HepG2 (cell line): Measurements from ENCODE around the gene MEX3C. TPM values are rescaled to one million over a fixed set of nuclear protein-coding genes. Genes with fewer than 3 reads are reported as not detected.
A peak's percentile ranks its signal among the peaks of the same experiment; 100 is the strongest.

Experiments used
- ATAD3A ChIP-seq: sonication (generic); formaldehyde crosslinking; IDR thresholded peaks from 2 replicates; pipeline ENCODE4 v1.4.0; 2020; ENCODE audit warnings: missing genetic modification reagents
- BCLAF1 ChIP-seq: fragments of 450-650 bp; IDR thresholded peaks from 2 replicates; pipeline ENCODE4 v1.6.1; 2017; ENCODE audit warnings: mild to moderate bottlenecking
- BRCA1 ChIP-seq: sonication (generic); formaldehyde crosslinking; IDR thresholded peaks from 2 replicates; pipeline ENCODE4 v1.4.0; 2020; ENCODE audit warnings: missing genetic modification reagents
- CENPT ChIP-seq: sonication (generic); formaldehyde crosslinking; IDR thresholded peaks from 2 replicates; pipeline ENCODE4 v1.8.0; 2022; ENCODE audit warnings: low read depth, mild to moderate bottlenecking, moderate library complexity, missing genetic modification reagents
- GTF2F1 ChIP-seq: fragments of 150-350 bp; IDR thresholded peaks from 2 replicates; pipeline ENCODE4 v1.6.1; 2014; ENCODE audit warnings: low read length
- HNF1A ChIP-seq, 2 experiments: sonication (generic) in 1 of 2; formaldehyde crosslinking in 1 of 2; IDR thresholded peaks; 2 replicates each; pipeline versions ENCODE4 v1.4.0 to v1.6.1; 2016 to 2020; ENCODE audit warnings: borderline replicate concordance in 1 of 2, low read depth in 1 of 2, mild to moderate bottlenecking in 1 of 2, missing genetic modification reagents in 1 of 2
- NPAS2 ChIP-seq: sonication (generic); formaldehyde crosslinking; IDR thresholded peaks from 2 replicates; pipeline ENCODE4 v1.8.0; 2022; ENCODE audit warnings: mild to moderate bottlenecking, missing genetic modification reagents, borderline replicate concordance
- PLSCR1 ChIP-seq: sonication (generic); formaldehyde crosslinking; IDR thresholded peaks from 2 replicates; pipeline ENCODE4 v1.5.0; 2020; ENCODE audit warnings: missing genetic modification reagents, mild to moderate bottlenecking, borderline replicate concordance
- RCOR2 ChIP-seq: IDR thresholded peaks from 2 replicates; pipeline ENCODE4 v1.6.1; 2016; ENCODE audit warnings: missing biosample characterization, missing genetic modification reagents
- STAG1 ChIP-seq: sonication (generic); formaldehyde crosslinking; IDR thresholded peaks from 2 replicates; pipeline ENCODE4 v1.4.0; 2020; ENCODE audit warnings: missing genetic modification reagents
- TOE1 ChIP-seq: sonication (generic); formaldehyde crosslinking; IDR thresholded peaks from 2 replicates; pipeline ENCODE4 v1.4.0; 2020; ENCODE audit warnings: mild to moderate bottlenecking, missing genetic modification reagents
- ZNF207 ChIP-seq: fragments of 450-650 bp; IDR thresholded peaks from 2 replicates; pipeline ENCODE4 v1.6.1; 2016; ENCODE audit warnings: antibody characterized with exemption, borderline replicate concordance
- ZNF274 ChIP-seq: sonication (generic); formaldehyde crosslinking; IDR thresholded peaks from 2 replicates; pipeline ENCODE4 v1.5.1; 2020; ENCODE audit warnings: mild to moderate bottlenecking, missing genetic modification reagents
- ZNF362 ChIP-seq: sonication (generic); formaldehyde crosslinking; IDR thresholded peaks from 2 replicates; pipeline ENCODE4 v1.4.0; 2020; ENCODE audit warnings: missing genetic modification reagents, mild to moderate bottlenecking, borderline replicate concordance
- ZNF639 ChIP-seq: conservative IDR thresholded peaks from 2 replicates; pipeline ENCODE4 v1.6.1; 2018; ENCODE audit warnings: missing genetic modification reagents
- ZNF644 ChIP-seq: IDR thresholded peaks from 2 replicates; pipeline ENCODE4 v1.6.1; 2016; ENCODE audit warnings: low read depth
- ZNF720 ChIP-seq: sonication (generic); formaldehyde crosslinking; IDR thresholded peaks from 2 replicates; pipeline ENCODE4 v1.4.0; 2020; ENCODE audit warnings: missing genetic modification reagents
- ZNF878 ChIP-seq: sonication (generic); formaldehyde crosslinking; IDR thresholded peaks from 2 replicates; pipeline ENCODE4 v1.8.1; 2023; ENCODE audit warnings: mild to moderate bottlenecking, missing genetic modification reagents, moderate library complexity
- ZSCAN9 ChIP-seq: IDR thresholded peaks from 2 replicates; pipeline ENCODE4 v1.6.1; 2016; ENCODE audit warnings: borderline replicate concordance
- polyA plus RNA-seq, 8 experiments: library from polyadenylated mRNA; depleted of rRNA in 3 of 8; stranded (reverse) in 7 of 8; unstranded in 1 of 8; fragments of >200 nt; fragmentation: Illumina TruSeq in 4 of 8; extraction: Trizol in 4 of 8; gene quantifications; 2 replicates each; pipeline versions ENCODE4 v1.2.1 to v1.2.3, GENCODE V29; 2011 to 2016; ENCODE audit warnings: low read depth in 4 of 8, missing spikeins in 1 of 8, mixed read lengths in 1 of 8; ENCODE audit not compliant: insufficient read depth in 1 of 8
- total RNA-seq, 5 experiments: library from RNA; depleted of rRNA; stranded (reverse); fragments of >200 nt; fragmentation: Illumina TruSeq; extraction: Trizol; gene quantifications; 2 replicates each; pipeline ENCODE4 v1.2.3, GENCODE V29; 2016; ENCODE audit warnings: low read depth in 1 of 5

MEX3C gene
- total and polyA plus RNA-seq, 2 of the 13 experiments (the other 11 are each of a cell fraction or from before 2014, with no cell fraction given), result 34.8 to 36.4 TPM

- TF ChIP-seq CENPT (CRISPR knock-in tag) (no peak), RCOR2 (CRISPR knock-in tag) (no peak), NPAS2 (CRISPR knock-in tag) (no peak), ZNF878 (CRISPR knock-in tag) (peak; percentile 71; the same call in 1 of the 2 replicates), ZNF720 (CRISPR knock-in tag) (no peak), HNF1A (IDR thresholded peaks at IDR 0.05; ENCODE audit: low read depth) (no peak), HNF1A (CRISPR knock-in tag; IDR thresholded peaks at IDR 0.05; ENCODE audit: borderline replicate concordance) (peak; percentile 27; the same call in 1 of the 2 replicates), ZNF274 (CRISPR knock-in tag) (peak; percentile 78; the same call in 1 of the 2 replicates), ZSCAN9 (CRISPR knock-in tag) (peak; percentile 90), GTF2F1 (no peak), STAG1 (CRISPR knock-in tag) (no peak), ZNF207 (no peak), BRCA1 (CRISPR knock-in tag) (no peak), PLSCR1 (no peak), TOE1 (no peak; the same call in 1 of the 2 replicates), BCLAF1 (no peak), ATAD3A (CRISPR knock-in tag) (no peak), ZNF644 (CRISPR knock-in tag) (no peak), ZNF362 (CRISPR knock-in tag) (peak; percentile 89; the same call in 1 of the 2 replicates), ZNF639 (no peak; the same call in 1 of the 2 replicates)
Measured at GRCh38 chr18:51197661-51198424, at the start of gene MEX3C (continued).
